NCI-H1417 treated with DMSO at 0.1 percent for 48 hours (cell line): ENCODE measurements around the gene RHOF.

Experiments used
- DNase-seq: peaks from one replicate; lab custom pipeline; 2025; lab: John Stamatoyannopoulos, UW

Gene RHOF

GRCh38 chr12:121819212-121819949 lies 25.9 kb upstream of the RHOF start:
- DNase-seq: no peak

DNA sequence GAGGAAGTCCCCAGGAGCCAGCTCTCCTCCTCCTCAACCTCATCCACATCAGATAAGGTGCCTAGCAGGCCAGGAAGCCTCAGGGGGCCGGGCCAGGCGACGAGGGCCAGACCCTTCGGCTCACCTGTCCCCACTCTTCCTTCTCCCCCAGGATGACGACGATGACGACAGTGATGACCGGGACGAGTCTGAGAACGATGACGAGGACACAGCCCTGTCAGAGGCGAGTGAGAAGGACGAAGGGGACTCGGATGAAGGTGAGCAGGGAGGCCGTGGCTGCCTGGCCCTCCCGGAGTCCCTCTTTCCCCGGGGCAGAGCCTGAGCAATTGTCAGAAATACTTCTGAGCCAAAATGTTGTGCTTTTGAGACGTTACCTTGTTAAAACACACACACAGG lies 24.2 kb upstream of the RHOF start:
- DNase-seq: no peak

DNA sequence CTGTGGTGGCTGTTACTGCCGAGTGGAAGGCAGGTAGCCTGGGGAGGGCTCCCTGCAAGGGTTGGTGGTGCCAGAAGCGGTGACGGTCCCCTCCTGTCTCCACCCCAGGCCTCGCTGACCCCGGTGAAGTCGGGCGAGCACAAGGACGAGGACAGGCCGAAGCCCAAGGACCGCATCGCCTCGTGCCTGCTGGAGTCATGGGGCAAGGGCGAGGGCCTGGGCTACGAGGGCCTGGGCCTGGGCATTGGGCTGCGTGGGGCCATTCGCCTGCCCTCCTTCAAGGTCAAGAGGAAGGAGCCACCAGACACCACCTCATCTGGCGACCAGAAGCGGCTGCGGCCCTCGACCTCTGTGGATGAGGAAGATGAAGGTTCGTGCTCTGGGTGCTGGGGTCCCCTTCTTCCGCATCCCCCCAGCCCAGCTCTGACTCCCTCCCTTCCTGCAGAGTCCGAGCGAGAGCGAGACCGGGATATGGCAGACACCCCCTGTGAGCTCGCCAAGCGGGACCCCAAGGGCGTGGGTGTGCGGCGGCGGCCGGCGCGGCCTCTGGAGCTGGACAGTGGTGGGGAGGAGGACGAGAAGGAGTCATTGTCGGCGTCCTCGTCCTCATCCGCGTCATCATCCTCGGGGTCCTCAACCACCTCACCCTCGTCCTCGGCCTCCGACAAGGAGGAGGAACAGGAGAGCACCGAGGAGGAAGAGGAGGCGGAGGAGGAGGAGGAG lies 23.6 kb upstream of the RHOF start:
- no peak for DNase-seq

DNA sequence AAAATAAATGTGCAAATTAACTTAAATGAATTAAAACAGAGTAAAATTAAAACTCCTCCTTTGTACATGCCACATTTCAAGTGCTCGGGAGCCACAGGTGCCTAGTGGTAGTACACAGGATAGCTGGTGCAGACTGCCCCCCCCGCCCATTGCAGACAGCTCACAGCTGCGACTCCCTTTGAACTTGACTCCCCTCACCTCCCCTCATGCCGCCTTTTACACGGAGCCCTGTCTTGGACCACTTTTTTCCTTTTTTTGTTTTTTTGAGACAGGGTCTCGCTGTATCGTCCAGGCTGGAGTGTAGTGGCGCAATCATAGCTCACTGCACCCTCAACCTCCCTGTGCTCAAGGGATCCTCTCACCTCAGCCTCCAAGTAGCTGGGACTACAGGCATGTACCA lies 21.8 kb upstream of the RHOF start:
- DNase-seq: no peak

GRCh38 chr12:121814429-121815119 lies 21.1 kb upstream of the RHOF start:
- no peak for DNase-seq

DNA sequence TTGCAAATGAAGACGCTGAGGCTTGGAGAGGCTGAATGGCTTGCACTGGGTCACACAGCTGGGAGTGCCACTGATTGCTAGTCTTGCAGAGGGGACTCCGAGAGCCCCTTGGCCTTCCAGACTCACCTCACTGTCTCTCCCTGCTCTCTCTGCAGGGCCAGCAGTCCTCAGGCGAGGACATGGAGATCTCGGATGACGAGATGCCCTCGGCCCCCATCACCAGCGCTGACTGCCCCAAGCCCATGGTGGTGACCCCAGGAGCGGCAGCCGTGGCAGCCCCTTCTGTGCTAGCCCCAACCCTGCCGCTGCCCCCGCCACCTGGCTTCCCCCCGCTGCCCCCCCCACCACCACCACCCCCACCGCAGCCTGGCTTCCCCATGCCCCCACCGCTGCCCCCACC lies 20.5 kb upstream of the RHOF start:
- DNase-seq: no peak

DNA sequence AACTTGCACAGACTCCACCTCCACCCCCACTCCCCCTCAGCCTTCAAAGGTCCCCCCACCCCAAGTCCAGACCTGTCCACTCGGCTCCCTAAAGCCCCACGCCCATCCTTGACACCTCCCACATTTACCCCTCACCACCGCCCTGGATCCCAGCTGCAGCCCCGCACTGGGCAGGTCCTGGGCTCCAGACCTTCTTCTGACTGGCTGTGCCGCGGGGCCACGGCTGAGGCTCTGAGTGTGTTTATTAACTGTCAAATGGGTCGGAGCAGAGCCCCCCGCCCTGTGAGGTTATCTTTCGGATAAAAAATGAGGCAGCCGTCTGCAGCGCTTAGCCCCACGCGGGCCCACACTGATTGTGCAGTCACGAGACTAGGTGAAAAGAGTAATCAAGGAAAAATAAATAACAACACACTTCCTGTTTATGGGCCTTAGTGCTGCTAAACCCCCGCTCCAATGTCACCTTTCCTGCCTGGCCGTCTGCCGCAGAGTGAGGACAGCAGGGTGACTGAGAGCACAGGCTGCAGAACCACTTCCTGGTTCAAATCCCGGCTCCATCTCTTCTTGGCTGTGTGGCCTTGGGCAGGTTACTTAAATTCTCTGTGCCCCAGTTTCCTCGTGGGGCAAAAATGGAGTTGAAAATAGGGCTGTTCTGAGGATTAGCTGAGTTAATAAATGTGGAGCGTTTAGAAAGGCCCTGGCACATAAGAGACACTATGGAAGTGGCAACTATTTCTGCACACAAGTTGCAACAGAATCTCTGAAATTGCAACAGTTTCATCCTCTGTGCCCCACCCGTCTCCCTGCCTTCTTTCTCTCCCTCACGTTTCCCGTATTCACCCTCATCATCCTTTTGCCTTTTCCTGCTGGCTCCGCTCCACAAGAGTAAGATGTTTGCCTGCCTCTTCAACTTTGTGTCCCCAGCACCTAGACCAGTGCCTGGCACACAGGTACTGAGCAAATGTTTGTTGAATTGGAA lies 19.7 kb upstream of the RHOF start:
- DNase-seq: no peak

GRCh38 chr12:121812320-121812871 lies 18.9 kb upstream of the RHOF start:
- no peak for DNase-seq

DNA sequence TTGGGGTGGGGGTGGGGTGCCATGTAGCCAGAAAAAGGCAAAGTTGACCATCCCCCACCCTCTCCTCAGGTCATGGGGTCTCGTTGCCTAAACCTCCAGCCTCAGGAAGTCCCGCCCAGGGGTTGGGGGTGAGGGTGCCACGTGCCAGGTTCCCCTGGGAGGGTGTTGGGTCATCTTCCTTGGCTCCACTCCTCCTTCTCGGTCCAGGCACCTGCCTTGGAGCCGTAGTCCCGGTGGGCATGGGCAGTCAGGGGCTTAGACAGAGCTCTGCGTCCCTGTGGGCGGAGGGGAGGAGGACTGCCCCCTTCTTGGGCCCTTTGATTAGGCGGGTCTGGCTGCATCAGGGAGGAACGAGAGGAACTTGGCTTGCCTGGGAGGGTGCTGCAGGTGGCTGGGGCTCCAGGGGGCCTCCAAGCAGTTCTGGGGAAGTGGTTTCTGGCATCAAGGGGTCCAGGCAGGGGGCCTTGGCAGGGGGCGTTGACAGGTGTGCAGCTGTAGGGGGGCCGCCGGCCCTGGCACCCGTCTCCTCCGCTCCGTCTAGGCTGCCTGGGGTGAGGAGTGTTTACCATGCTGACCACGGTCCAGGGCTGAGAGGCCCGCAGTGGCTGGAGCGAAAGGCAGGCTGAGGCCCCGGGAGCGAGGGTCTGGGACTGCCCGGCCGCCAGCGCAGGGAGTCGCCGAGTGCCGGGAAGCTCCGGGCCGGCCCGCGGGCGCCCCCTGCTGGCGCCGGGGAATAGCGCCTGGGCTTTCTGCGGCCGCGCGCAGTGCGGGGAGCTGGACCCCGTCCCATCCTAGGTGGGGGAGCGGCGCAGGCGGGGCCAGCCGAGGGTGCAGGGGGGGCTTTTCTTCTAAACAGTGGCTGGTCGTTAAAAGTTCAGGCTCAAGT lies 18.2 kb upstream of the RHOF start:
- no peak for DNase-seq

GRCh38 chr12:121810833-121811433 lies 17.4 kb upstream of the RHOF start:
- no peak for DNase-seq

- DNase-seq: no peak
These were observed 16.8 kb upstream of the RHOF start for GRCh38 chr12:121810234-121810817.

DNA sequence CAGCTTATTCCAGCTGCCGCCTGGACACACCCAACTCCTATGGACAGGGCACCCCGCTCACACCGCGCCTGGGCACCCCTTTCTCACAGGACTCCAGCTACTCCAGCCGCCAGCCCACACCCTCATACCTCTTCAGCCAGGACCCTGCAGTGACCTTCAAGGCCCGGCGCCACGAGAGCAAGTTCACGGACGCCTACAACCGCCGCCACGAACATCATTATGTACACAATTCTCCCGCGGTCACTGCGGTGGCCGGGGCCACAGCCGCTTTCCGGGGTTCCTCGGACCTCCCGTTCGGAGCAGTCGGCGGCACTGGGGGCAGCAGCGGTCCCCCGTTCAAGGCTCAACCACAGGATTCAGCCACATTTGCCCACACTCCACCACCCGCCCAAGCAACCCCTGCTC lies 16.2 kb upstream of the RHOF start:
- DNase-seq: no peak

- DNase-seq: no peak
These were observed 15.1 kb upstream of the RHOF start for GRCh38 chr12:121808623-121809022.

- no peak for DNase-seq
These were observed 14.3 kb upstream of the RHOF start for GRCh38 chr12:121807642-121808347.

DNA sequence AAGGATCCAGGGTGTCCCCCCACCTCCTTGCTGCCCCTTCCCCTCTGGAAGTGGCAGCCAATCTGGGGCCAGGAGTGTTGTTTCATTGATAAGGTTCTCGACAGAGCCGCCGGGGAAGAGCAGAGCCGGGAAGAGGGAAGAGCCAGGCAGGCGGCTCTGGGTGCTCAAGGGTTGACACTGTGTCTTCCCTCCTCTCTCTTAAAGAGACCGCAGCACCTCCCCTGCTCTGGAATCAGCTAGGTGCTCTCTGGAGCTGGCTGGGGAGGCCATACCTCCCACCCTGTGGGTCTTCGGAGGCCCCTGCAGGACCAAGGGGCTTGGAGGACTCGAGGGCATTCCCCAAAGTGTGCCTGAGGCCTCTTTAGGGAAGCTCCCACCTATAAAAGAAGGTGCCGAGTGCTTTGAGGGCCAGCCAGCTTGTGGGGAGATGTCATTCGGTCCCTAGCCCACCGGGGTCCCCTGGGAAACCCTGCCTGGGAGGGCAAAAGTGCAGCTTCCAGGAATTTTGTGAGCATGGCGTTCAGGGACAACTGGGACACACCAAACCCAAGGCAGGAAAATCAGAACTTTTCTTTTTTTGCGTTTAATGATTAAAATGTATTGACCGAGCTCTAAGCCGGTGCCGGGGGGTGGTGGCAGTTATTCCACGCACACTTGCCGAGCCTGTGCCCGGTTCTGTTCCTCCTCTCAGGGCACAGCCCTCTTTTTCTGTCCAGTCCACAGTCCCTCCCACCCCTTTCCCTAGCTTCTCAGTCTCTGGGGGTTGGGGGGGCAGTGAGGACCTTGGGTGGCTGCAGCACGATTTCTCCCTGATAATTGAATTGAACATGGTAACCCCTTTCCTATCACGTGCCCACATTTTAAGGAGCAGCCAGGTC lies 13.3 kb upstream of the RHOF start:
- DNase-seq: no peak

DNA sequence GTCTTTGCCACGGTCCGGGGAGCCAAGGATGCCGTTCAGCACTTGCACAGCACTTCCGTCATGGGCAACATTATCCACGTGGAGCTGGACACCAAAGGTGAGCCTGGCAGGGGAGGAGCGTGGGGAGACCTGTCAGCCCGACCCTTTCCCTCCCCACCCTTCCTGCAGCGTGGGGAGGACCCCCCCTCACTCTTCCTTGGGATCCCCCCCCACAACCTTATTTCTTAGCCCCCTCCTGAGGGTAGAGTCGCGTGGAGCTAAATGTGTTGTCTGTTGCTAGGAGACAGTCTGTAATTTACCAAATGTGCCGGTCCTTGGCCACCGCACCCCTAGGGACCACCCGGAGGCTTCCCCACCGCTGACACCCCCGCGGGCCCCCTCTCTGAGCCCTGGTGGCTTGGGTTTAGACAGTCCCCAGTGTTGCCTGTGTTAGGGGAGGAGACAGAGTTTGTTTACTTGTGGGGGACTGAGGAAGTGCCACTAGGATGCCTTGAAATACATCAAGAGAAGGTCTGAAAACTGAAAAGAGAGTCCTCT lies 12.6 kb upstream of the RHOF start:
- DNase-seq: no peak

DNA sequence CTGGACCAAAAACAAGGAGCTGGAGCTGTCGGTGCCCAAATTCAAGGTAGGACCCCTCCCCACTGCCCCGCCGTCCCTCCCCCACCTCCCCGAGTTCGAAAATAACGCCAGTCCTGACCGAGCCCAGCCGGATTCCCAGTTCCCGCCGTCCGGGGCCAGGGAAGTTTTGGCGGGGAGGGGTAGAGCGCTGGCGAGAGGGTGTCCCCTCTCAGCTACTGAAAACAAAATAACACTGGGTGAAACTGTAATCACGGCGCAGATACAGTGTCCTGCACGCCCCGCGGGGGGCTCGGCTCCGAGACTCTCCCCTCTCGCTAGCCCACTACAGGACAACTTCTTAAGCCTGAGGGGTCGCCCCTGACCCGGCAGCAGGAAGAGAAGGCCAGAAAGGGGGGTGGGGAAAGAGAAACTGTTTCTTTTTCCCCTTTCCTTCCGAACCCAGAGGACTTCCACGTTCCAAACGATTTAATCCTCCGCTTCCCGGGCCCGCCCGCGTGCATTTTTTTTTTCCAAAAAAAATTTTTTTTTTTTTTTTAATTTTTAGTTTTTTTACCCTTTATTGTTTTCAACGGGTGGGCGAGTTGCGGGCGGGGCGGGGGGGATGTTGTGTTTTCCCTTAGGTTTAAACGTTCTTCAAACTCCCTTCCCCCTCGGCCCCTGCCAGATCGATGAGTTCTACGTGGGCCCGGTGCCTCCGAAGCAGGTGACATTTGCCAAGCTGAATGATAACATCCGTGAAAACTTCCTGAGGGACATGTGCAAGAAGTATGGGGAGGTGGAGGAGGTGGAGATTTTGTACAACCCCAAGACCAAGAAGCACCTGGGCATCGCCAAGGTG lies 11.9 kb upstream of the RHOF start:
- DNase-seq: no peak
